Kidney (tissue), 14 donors: ENCODE measurements around the gene TRERF1. TPM values are rescaled to one million over a fixed set of nuclear protein-coding genes. Genes with fewer than 3 reads are reported as not detected.

Experiments
- DNase-seq, 5 donors: peaks; one replicate each; pipeline ENCODE4 v3.0.0-alpha.2; 2013 to 2020
- FAIRE-seq: peaks from 2 replicates; lab custom pipeline; 2012; peaks lifted over from hg19 to GRCh38; lab: Jason Lieb, UNC
- H3K27ac ChIP-seq, 2 donors: one replicate each; pipeline ENCODE4 v1.7.0; 2013; ENCODE audit warnings: low read depth in 2 of 2, low read length in 2 of 2, inconsistent platforms in 1 of 2
- H3K27me3 ChIP-seq: one replicate; pipeline ENCODE4 v1.7.1; 2013; ENCODE audit warnings: low read length, inconsistent platforms; ENCODE audit not compliant: control insufficient read depth, insufficient read depth
- H3K36me3 ChIP-seq, 3 donors: one replicate each; pipeline versions ENCODE4 v1.7.0 to v1.7.1; 2013; ENCODE audit warnings: low read length in 3 of 3, control low read depth in 1 of 3, inconsistent platforms in 1 of 3; ENCODE audit not compliant: insufficient read depth in 3 of 3, control insufficient read depth in 2 of 3
- H3K4me1 ChIP-seq, 3 donors: one replicate each; pipeline versions ENCODE4 v1.7.0 to v1.7.1; 2013; ENCODE audit warnings: low read length in 3 of 3, inconsistent platforms in 1 of 3, low read depth in 1 of 3; ENCODE audit not compliant: control insufficient read depth in 2 of 3, insufficient read depth in 2 of 3
- H3K4me3 ChIP-seq, 3 donors: one replicate each; pipeline versions ENCODE4 v1.7.0 to v1.8.1; 2013; ENCODE audit warnings: low read length in 3 of 3, control low read depth in 1 of 3, inconsistent platforms in 1 of 3
- H3K9ac ChIP-seq, 3 donors: one replicate each; pipeline versions ENCODE4 v1.7.0 to v1.7.1; 2013; ENCODE audit warnings: low read length in 3 of 3, control low read depth in 1 of 3, inconsistent platforms in 1 of 3
- H3K9me3 ChIP-seq, 3 donors: one replicate each; pipeline versions ENCODE4 v1.7.0 to v1.7.1; 2013; ENCODE audit warnings: low read length in 3 of 3, control low read depth in 1 of 3, inconsistent platforms in 1 of 3; ENCODE audit not compliant: control insufficient read depth in 2 of 3, insufficient read depth in 1 of 3
- CTCF ChIP-seq: IDR thresholded peaks from 3 replicates; pipeline ENCODE4 v1.5.1; 2012; ENCODE audit warnings: mild to moderate bottlenecking, moderate library complexity, borderline replicate concordance; ENCODE audit not compliant: insufficient read depth; ENCODE audit errors: extremely low read depth
- intact Hi-C: fragments of 100-400 bp; cut with DNase I; formaldehyde crosslinking; loops from one replicate; pipeline ENCODE4 v1.11.1; 2022
- polyA plus RNA-seq: library from polyadenylated mRNA; stranded (reverse); fragments of 350-450 nt; fragmentation: Illumina TruSeq; extraction: RNeasy Lipid Tissue Mini Kit (QIAGEN cat#74804); gene quantifications from one replicate; pipeline ENCODE4 v1.2.3, GENCODE V29; 2014; ENCODE audit warnings: low read depth, low replicate concordance; ENCODE audit not compliant: insufficient read depth
- total RNA-seq: library from RNA; stranded (reverse); fragmentation: NEBNext Ultra II Directional; extraction: Animal tissue kit (Norgen Biotek cat#: 25700); gene quantifications from one replicate; pipeline ENCODE4 v1.2.1, GENCODE V29; 2021
- donor health status: control.
- donor health status: control.
- donor health status: control.
- donor health status: control.
- donor health status: control.
- donor health status: DM: yes; HTN: yes; CAD: no.
- donor health status: Normal renal cell carcinoma (clear cell type).

The TRERF1 gene
- total and polyA plus RNA-seq, 2 donors from 2014 or later: 1.5 to 8.4 TPM

GRCh38 chr6:42301986-42302385 is 149.7 kb downstream of the TRERF1 start:
- Histone ChIP-seq H3K4me1 (peaks cover 0 to 5% (median 0%) of the 10 kb centered on the region in 3 donors), H3K27ac (no peak overlapping the region), H3K9ac (no peak overlapping the region), H3K27me3 (no peaks in the 10 kb centered on the region), H3K36me3 (no peaks in the 10 kb centered on the region), H3K4me3 (no peak overlapping the region), H3K9me3 (no peaks in the 10 kb centered on the region)
- intact Hi-C loops: no loop called here
- FAIRE-seq (no peak), DNase-seq (no peak)
- TF ChIP-seq CTCF: no peak

GRCh38 chr6:42300701-42301100 is 151.0 kb downstream of the TRERF1 start:
- Histone ChIP-seq H3K4me3 (no peak overlapping the region), H3K9me3 (no peaks in the 10 kb centered on the region), H3K27ac (no peak overlapping the region), H3K9ac (no peak overlapping the region), H3K4me1 (peaks cover 0 to 5% (median 0%) of the 10 kb centered on the region in 3 donors), H3K27me3 (no peaks in the 10 kb centered on the region), H3K36me3 (no peaks in the 10 kb centered on the region)
- no peak for FAIRE-seq
- intact Hi-C loops: no loop called here
- peak in 1 of 5 donors; percentile 23 for DNase-seq
- TF ChIP-seq CTCF: no peak

- FAIRE-seq: no peak
- no peak for TF ChIP-seq CTCF
- Histone ChIP-seq H3K9me3 (no peaks in the 10 kb centered on the region), H3K36me3 (no peaks in the 10 kb centered on the region), H3K27me3 (no peaks in the 10 kb centered on the region), H3K4me3 (no peak overlapping the region), H3K9ac (no peak overlapping the region), H3K4me1 (peaks cover 0 to 5% (median 0%) of the 10 kb centered on the region in 3 donors), H3K27ac (no peak overlapping the region)
- no peak for DNase-seq
- intact Hi-C loops: no loop called here
Observed at GRCh38 chr6:42300185-42300584, 151.5 kb downstream of the TRERF1 start.

- intact Hi-C loops: no loop called here
- H3K4me1 ChIP-seq: no peaks in the 10 kb centered on the region
- no peak overlapping the region for H3K4me3 ChIP-seq
- H3K9ac ChIP-seq: no peak overlapping the region
- H3K36me3 ChIP-seq: no peaks in the 10 kb centered on the region
- no peaks in the 10 kb centered on the region for H3K27me3 ChIP-seq
- H3K27ac ChIP-seq: no peak overlapping the region
- FAIRE-seq (no peak), DNase-seq (no peak)
- H3K9me3 ChIP-seq: no peaks in the 10 kb centered on the region
- TF ChIP-seq CTCF: no peak
Observed at GRCh38 chr6:42297661-42298060, 154.1 kb downstream of the TRERF1 start.
